ENCODE results near the gene TTC4.

TTC4 gene

DNA sequence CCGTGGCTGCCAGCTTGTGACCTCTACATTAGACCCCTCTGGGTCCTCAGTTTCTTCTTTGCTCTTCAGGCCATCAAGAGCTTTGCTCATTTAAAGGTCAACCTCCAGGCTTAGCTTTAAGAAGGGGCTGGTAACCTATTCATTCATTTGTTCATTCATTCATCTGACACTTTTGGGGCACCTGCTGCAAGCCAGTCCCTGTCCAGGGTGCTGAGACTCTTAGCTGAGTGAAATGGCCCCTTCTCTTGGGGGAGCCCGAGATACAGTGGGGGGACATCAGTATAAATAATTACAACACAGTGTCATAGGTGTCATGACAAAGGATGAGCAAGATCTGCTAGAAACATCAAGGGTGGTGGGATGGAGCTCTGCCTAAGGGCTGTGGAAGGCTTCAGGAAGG is 10.5 kb upstream of the TTC4 start:
- no peak for DNase-seq (ENCODE audit: low spot score)

DNA sequence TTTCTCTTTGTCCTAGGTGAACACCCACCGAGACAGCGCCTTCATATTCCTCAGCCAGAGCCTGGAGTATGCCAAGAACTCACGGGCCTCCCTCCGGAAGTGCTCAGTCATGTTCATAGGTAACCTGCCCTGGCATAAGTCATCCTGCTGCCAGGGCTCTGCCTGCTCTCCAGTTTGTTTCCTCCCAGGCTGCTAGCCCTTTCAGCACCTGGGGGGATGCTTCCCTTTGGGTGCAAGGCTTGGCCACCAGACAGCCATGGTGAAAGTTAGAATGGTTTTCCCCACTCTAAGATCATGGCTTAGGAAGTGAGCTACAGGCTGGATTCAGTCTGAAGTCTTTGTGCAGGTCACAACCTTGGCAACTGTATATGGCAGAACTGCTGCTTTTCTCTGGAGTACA is 9.2 kb upstream of the TTC4 start:
- DNase-seq (ENCODE audit: low spot score): no peak

DNA sequence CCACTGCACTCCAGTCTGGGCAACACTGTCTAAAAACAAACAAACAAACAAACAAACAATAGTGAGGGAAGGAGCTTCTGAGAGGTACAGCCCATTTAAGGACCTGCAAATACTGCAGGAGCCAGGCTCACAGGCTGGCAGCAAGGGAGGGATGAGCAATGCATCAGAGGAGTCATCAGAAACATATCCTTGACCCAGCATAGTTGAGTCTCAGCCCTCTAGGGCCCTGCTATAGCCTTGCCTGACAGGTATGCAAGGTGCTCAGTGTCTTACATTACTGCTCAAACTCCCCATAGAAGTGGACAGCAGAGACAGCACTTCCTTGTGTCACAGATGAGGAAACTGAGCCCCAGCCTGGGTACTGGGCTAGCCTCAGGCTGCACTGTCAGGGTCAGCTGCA is 7.3 kb upstream of the TTC4 start:
- no peak for DNase-seq (ENCODE audit: low spot score)

DNA sequence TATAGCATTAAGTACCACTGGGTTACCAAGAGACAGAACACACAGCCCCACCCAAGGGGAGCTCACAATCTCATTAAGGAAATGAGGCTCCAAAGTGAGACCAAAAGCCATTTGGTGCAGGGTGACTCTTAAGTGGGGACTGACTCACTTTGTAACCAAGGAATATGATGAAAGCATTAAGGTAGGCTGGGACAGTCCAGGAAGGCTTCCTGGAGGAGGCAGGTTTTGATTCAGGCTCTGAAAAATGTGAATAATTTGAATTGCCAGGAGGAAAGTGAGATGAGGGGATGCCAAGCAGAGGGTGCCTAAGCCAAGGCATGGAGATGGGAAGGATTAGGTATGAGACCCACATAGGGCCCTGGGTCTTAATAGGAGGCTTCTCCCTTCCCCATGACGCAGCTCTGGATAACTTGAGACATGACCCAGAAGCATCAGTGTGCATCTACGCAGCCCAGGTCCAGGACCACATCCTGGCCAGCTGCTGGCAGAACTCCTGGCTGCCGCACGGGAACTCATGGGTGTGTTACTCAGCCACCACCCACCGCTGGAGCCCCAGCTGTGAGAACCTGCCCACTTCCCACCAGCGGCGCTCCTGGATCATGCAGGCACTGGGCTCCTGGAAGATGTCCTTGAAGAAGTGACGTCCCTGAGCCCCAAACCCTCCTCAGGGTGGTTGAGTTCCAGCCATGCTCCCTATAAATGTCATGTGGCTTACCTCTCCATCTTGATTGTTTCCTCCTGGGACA is 5.9 kb upstream of the TTC4 start:
- DNase-seq (ENCODE audit: low spot score): no peak

DNA sequence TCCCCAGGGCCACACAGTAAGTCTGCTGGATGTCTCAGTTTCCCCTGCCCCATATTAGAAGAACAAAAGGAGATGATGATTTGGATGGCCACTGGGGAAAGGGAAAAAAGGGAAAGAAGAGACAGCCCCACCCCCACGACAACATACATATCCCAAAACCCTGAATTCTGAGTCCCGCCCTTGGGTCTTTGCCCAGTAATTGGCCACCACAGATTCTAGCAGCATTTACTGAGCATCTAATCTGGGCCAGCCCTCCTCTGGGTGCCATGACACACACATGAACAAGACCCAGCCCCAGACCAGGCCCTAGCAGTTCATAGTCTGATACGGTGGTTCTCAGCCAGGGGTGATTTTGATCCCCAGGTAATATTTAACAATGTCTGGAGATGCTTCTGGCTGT is 5.2 kb upstream of the TTC4 start:
- DNase-seq (ENCODE audit: low spot score): no peak

DNA sequence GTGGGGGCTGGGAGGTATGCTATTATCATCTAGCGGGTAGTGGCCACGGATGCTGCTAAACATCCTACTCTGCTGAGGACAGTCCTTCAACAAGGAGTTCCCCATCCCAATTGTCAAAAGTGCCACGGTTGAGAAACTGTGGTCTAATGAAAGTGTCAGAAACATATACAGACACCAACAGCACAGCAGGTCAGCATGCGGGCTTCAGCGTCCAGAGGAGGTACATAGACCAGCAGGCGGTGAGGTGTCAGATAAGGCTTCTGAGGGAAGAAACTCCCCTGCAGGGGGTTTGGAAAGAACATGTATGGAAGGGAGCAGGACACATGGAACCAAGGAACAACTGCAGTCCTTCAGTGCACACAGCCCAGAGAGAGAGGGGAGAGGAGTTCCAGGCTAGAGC is 4.8 kb upstream of the TTC4 start:
- no peak for DNase-seq (ENCODE audit: low spot score)

DNA sequence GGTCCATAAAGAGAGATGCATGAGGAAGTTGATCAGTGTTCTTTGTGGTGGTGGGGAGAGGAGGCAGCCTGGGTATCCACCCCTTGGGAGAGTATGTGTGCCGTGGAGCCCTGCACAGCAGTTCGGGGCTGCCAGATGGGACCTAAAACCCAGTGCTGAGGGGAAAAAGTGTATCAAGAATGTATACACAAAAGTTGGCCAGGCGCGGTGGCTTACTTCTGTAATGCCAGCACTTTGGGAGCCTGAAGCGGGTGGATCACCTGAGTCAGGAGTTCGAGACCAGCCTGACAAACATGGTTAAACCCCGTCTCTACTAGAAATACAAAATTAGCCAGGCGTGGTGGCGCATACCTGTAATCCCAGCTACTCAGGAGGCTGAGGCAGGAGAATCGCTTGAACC is 4.1 kb upstream of the TTC4 start:
- DNase-seq (ENCODE audit: low spot score): no peak

DNA sequence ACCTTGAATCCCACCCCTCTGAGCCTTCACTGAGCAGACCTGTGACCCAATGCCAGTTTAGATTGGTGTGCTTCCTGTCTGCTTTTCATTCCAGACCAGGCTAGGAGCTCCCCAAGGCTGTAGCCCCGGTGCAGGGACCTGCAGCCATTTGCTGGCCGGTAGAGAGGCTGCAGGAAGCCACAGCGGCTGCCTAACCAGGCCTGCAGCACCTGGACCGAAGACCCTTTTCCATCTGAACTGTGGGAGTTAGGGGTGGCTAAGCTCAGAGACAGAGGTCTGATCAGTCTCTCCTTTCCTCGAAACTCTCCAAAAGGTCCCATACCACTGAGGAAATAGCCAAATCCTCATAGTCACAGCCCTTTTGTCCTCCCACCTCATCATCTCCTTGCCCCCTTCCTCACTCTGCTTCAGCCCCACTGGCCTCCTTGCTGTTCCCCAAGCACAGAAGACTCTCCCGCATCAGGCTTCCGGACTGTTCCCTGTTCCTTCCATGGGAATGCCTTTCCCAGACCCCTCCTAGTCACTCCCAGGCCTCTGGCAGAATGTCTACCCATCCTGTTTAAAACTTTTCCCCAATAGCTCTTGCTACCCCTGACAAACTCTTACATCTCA is 674 bp upstream of the TTC4 start:
- DNase-seq (ENCODE audit: low spot score): no peak

DNA sequence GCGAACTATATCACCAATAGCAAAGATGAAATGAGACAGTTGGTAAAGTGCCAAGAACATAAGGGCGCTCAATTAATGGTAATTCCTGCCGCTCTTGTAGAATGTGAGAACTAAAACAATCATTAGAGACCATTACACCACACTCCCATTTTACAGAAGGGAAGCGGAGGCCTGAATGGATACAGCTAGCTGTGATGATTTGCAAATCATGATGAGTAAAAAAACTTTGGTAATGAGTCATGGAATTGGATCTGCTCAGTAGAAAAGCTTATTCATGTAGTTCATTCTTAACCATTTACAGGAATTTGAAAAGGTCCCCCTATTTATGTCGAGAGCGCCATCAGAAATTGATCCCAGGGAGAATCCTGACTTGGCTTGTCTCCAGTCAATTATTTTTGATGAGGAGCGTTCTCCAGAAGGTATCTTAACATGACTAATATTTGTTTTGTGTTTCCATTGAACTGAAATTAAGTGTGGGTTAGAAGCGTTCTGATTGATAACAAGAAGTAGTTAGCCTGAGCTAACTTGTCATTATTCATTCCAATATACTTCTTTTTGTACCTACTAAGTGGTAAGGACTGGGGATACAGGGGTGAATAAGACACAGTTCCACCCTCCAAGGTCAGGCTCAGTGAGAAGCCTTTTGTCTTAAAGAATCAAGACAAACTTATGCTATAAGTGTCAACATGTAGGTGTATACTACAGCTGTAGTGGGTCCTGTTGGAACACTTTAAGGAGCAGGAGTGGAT is 812 bp downstream of the TTC4 start:
- DNase-seq (ENCODE audit: low spot score): no peak

DNA sequence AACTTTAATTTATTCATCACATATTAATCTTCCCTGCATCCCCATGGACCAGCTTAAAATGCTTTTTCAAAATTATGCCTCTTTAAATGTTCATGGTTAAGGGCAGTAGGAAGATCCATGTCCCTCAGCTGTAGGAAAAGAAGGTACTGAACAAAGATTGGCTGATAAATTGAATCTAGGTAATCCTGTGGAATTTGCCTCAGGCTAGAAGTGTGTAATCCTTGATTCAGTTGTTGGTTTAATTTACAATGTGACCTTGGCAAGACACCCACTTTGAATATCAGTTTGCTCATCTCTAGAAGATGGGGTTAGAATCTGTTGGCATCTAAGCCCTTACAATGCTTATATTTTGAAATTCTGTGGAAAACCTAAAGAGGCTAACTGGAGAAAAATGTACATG is 6.1 kb downstream of the TTC4 start:
- DNase-seq (ENCODE audit: low spot score): no peak

DNA sequence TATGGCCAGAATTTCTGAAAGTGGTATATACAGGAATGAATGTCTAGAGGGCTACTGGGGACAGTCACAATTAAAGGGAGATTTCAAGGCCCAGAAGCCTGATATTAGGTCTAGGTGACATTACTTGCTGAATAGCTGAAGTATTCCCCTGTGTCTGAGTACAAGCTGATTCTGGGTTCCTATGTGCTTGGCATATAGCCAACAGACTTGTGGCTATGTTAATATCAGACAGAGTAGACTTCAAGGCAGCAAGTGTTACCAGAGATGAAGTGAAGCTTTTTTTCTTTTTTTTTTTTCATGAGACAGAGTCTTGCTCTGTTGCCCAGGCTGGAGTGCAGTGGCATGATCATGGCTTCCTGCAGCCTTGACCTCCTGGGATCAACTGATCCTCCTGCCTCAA is 8.3 kb downstream of the TTC4 start:
- no peak for DNase-seq (ENCODE audit: low spot score)

DNA sequence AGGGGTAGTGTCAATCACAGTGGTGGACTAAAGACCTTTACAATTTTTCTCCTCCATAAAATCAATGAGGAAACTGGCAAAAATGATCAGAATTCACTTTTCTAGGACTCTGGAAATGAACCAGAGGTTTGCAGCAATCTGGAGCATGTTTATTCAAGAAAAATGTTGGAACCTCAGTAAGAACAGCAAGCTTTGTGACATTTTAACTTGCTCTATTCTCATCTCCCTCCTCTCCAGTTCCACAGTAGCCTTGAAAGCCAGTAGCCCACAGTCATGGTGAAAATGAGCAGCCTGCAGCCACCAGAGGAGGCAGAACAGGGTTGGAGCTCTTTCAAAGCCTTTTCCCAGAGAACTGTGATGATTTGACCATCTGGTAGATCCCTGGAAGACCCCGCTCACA is 9.1 kb downstream of the TTC4 start:
- no peak for DNase-seq (ENCODE audit: low spot score)

DNA sequence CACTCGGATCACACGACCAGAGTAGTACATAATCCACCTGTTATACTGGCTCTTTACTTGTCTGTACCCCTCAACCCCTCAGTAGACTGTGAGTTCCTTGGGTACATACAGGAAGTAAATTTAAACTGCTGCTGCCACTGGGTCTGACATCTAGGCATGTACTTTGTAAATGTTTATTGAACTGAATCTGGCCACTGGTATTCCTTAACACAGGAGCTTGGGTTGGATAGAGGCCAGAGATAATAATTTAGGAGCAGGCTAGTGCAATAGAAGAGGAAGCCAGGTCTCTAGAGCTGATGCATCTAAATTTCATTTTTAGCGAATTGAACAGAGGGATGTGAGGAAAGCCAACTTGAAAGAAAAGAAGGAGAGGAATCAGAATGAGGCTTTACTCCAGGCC is 12.4 kb downstream of the TTC4 start:
- DNase-seq (ENCODE audit: low spot score): no peak

DNA sequence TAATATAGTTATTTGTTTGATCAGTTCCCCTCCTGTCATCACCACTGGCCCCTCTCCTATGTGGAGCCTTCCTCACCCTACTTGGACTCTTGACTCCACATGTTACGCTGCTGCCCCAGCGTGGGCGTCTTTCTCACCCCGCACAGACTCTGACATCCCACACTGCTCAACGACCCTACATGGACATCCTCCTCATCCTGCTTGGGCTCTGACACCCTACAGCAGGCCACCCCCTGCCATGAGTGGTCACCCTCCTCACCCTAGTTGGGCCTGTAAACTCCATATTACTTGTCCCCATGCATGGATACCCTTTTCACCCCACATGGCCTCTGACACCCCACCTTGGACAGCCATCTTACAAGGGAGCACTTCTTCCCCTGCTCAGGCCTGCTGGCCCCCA is 21.0 kb downstream of the TTC4 start:
- no peak for DNase-seq (ENCODE audit: low spot score)

DNA sequence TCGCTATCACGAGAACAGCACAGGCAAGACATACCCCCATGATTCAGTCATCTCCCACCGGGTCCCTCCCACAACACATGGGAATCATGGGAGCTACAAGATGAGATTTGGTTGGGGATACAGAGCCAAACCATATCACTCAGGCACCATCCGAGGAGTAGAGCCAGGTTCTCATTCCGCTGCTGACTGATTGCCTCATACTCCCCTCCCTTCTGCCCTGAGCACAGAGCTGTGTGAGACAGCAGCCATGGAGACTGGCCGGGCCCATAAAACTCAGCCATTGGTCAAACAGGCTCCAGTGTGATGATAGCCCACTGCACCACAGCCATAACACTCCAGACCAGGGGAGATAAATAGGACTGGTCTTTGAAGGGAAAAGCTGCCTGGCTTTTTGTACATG is 22.6 kb downstream of the TTC4 start:
- no peak for DNase-seq (ENCODE audit: low spot score)

DNA sequence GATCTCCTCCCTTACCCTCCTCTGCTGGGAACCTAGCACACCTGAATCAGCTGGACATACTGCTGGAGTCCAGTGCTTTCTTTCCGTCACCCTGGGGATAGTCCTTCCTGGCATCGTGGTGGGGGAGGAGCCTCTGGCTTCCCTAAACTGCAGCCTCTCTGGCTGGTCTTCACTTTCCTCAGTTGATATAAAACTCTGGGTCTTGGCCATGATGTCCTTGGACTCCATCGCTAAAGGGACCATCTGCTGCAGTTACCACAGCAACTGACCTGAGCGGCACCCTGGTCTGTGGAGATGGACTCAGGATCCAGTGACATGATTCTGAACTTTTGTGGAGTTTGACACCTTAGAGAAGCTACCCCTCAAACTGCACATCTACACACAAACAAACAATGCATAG is 25.9 kb downstream of the TTC4 start:
- DNase-seq (ENCODE audit: low spot score): no peak

DNA sequence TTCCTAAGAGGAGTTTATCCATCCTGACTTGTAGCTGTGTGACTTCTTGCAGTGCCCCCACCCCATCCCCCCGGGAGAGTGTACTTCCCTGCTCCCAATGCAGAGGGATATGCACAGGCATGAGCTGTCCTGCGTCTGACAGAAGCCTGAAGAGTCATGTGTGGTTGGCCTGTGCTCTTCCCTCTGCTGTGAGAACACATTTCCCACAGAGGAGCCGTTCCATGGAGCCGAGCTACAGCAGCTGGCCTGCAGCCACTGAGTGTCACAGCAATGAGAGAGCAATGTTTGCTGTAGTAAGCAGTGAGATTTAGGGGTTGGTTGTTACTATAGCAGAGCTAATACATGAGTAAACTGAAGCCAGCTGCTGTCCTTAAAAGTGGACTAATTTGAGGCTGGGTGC is 26.6 kb downstream of the TTC4 start:
- no peak for DNase-seq (ENCODE audit: low spot score)

DNA sequence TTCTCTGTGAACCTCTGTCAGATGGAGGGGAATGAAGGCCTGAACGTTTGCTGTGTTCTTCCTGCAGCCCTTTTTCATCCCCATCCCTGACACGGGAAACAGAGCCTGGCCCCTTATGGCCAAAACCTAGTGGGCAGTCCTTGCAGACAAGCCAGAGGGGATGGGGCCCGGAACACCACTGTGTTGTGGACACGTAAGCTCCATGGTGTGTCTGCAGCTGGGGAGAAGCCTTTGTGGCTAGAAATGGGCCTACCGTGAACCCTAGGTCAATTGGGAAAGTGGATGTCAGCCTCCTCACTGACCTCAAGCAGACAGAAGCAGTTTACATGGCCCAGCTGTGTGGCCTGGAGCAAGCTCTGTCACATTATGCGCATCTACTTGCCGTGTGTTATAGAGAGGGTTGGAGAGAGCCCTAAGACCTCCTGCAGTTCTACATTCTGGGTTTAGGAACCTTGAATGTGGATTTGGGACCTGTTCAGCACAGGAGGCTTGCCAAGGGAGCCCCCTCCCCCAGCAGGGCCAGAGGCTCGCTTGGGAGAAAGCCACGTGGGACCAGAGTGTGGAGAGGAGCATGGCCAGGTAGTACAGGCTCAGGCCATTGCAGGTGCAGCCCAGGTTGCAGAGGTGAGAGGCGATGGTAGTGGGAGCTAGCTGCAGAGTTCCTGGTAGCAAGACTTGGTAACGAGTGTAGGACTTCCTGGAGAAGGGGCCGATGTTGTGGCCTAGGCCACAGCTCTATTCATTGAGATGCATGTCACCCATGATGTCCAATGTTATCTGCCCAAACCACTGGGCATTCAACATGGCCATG is 28.0 kb downstream of the TTC4 start:
- DNase-seq (ENCODE audit: low spot score): no peak

DNA sequence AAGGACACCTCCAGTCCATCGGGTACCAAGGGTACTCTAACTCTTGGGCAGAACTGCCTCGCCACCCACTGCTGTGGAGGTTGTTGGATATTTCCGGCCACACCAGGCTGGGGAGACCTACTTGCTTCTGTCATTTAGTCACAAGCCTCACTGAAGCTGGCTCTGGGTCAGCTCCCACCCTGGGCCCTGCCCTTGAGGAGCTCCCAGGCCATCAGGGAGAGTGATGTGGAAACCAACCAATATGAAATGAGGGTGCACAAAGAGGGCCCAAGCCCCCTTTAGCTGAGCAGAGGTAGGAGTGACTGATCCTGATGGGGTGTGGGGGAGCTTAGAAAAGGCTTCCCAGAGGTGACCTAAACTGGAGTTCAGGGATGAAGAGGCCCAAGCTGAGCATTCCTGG is 29.0 kb downstream of the TTC4 start:
- DNase-seq (ENCODE audit: low spot score): no peak

DNA sequence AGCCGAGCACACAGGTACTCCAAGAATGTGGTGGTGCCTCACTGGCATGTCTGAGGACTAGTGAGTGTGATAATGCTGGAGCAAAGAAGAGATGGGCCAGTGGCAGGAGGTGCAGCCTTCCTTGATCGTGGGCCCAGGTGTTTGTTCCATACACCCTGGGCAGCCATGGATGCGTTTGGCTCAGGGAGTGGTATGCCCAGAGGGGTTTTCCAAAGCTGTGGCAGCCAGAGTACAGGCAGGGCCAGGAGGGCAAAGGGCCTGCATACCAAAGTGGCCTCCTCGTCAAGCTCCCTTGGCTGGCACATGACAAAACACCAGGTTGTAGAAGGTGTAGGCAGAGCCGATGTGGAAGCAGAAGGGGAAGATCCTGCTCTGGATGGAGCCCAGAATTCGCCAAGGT is 29.6 kb downstream of the TTC4 start:
- no peak for DNase-seq (ENCODE audit: low spot score)

DNA sequence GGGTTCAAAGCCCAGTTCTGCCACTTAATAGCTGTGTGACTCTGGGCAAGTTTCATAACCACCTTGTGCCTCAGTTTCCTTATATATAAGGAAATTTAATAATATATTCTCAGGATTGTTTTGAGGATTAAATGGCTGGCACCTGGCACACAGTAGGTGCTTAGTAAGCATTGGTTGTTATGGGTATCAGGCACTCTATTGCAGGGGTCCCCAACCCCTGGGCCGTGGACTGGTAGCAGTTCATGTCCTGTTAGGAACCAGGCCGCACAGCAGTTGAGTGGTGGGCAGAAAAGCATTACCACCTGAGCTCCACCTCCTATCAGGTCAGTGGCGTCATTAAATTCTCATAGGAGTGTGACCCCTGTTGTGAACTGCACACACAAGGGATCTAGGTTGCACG is 30.2 kb downstream of the TTC4 start:
- no peak for DNase-seq (ENCODE audit: low spot score)

DNA sequence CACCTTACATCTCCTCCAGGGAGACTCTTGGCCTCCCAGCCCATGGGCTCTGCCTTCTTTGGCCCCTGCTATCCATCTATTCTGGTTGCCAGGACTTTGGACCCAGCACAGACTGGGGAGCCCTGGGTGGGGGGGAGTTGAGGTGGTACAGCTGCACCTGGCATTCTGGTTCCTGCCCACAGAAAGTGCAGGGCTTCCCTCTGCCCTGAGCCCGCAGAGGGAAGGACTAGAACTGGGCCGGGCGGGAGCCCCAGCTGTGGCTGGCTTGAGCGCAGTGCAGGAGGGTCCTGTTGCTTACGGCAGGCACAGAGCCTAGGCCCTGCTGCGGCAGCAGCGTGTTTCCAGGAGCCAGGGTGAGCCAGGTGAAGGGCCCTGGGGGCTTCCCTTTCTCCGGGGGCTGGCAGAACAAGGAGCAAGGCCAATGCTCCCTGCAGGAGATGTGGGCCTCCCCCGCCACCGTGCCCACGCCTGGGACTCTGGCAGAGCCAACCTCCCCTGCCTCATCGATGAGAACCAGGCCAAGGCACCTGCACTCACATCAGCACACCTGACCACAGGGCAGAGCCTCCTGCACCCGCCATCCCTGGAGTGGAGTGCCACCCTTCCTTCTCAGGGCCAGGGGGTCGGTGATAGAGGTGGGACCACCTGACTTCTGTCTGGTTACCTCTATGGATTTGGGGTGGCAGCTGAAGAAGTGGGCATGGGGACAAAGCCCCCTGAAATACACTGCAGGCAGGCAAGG is 32.6 kb downstream of the TTC4 start:
- no peak for DNase-seq (ENCODE audit: low spot score)
